SK-N-SH treated with all-trans-retinoic acid at 6 μM for 48 hours (cell line): ENCODE measurements around the gene GPATCH2.

Experiments
- ARNTL ChIP-seq: fragments of 450-650 bp; formaldehyde crosslinking; IDR thresholded peaks from 2 replicates; pipeline ENCODE4 v1.5.0; 2020; ENCODE audit warnings: low read depth, mild to moderate bottlenecking, moderate library complexity, borderline replicate concordance
- SNAI2 ChIP-seq: fragments of 250-450 bp; sonication (Bioruptor Pico); IDR thresholded peaks from 2 replicates; pipeline ENCODE4 v1.5.0; 2020; ENCODE audit warnings: mild to moderate bottlenecking, moderate library complexity
- TCF4 ChIP-seq: fragments of 250-450 bp; sonication (Bioruptor Pico); IDR thresholded peaks from 2 replicates; pipeline ENCODE4 v1.8.0; 2021; ENCODE audit warnings: mild to moderate bottlenecking, moderate library complexity, borderline replicate concordance
- ZC3H10 ChIP-seq: fragments of 250-450 bp; sonication (Bioruptor Pico); IDR thresholded peaks from 2 replicates; pipeline ENCODE4 v1.5.1; 2021; ENCODE audit warnings: mild to moderate bottlenecking, moderate library complexity
- ZFP3 ChIP-seq: fragments of 250-450 bp; sonication (Bioruptor Pico); IDR thresholded peaks from 2 replicates; pipeline ENCODE4 v1.5.0; 2020; ENCODE audit warnings: mild to moderate bottlenecking, moderate library complexity
- TF ChIP-seq, protein P1 (sequence below): fragments of 250-450 bp; sonication (Bioruptor Pico); IDR thresholded peaks from 2 replicates; pipeline ENCODE4 v1.5.1; 2020; ENCODE audit warnings: low read depth, mild to moderate bottlenecking, moderate library complexity
- TF ChIP-seq, protein P2 (sequence below): fragments of 250-450 bp; sonication (Bioruptor Pico); IDR thresholded peaks from 2 replicates; pipeline ENCODE4 v1.5.0; 2020; ENCODE audit warnings: mild to moderate bottlenecking, moderate library complexity

GRCh38 chr1:217534566-217534965 is 96.3 kb downstream of the GPATCH2 start:
- TF ChIP-seq ARNTL (CRISPR knock-in tag) = no peak
- TF ChIP-seq TCF4 (CRISPR knock-in tag) = no peak
- no peak for TF ChIP-seq ZFP3
- TF ChIP-seq, protein P1, sequence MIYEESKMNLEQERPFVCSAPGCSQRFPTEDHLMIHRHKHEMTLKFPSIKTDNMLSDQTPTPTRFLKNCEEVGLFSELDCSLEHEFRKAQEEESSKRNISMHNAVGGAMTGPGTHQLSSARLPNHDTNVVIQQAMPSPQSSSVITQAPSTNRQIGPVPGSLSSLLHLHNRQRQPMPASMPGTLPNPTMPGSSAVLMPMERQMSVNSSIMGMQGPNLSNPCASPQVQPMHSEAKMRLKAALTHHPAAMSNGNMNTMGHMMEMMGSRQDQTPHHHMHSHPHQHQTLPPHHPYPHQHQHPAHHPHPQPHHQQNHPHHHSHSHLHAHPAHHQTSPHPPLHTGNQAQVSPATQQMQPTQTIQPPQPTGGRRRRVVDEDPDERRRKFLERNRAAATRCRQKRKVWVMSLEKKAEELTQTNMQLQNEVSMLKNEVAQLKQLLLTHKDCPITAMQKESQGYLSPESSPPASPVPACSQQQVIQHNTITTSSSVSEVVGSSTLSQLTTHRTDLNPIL (CRISPR knock-in tag) = no peak
- TF ChIP-seq ZC3H10 (CRISPR knock-in tag) = no peak
- TF ChIP-seq, protein P2, sequence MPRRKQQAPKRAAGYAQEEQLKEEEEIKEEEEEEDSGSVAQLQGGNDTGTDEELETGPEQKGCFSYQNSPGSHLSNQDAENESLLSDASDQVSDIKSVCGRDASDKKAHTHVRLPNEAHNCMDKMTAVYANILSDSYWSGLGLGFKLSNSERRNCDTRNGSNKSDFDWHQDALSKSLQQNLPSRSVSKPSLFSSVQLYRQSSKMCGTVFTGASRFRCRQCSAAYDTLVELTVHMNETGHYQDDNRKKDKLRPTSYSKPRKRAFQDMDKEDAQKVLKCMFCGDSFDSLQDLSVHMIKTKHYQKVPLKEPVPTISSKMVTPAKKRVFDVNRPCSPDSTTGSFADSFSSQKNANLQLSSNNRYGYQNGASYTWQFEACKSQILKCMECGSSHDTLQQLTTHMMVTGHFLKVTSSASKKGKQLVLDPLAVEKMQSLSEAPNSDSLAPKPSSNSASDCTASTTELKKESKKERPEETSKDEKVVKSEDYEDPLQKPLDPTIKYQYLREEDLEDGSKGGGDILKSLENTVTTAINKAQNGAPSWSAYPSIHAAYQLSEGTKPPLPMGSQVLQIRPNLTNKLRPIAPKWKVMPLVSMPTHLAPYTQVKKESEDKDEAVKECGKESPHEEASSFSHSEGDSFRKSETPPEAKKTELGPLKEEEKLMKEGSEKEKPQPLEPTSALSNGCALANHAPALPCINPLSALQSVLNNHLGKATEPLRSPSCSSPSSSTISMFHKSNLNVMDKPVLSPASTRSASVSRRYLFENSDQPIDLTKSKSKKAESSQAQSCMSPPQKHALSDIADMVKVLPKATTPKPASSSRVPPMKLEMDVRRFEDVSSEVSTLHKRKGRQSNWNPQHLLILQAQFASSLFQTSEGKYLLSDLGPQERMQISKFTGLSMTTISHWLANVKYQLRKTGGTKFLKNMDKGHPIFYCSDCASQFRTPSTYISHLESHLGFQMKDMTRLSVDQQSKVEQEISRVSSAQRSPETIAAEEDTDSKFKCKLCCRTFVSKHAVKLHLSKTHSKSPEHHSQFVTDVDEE (CRISPR knock-in tag) = no peak
- TF ChIP-seq SNAI2 (CRISPR knock-in tag) = no peak
